ENCODE data around the gene CYP4F22. TPM values are rescaled to one million over a fixed set of nuclear protein-coding genes. Genes with fewer than 3 reads are reported as not detected.

The CYP4F22 gene
- total and polyA plus RNA-seq, 2 of the 8 experiments (the other 6 are each of a cell fraction or from before 2014, with no cell fraction given), result not detected

GRCh38 chr19:15563931-15564330, 55.6 kb downstream of the CYP4F22 start:
- no peak overlapping the region for H4K5ac ChIP-seq (ENCODE audit: insufficient read length, low read depth, low read length)
- no peak overlapping the region for H2BK5ac ChIP-seq (ENCODE audit: low read depth, low read length)
- H3K79me2 ChIP-seq (ENCODE audit: control insufficient read depth in 1 of 2, insufficient read depth in 2 of 2, low read length in 2 of 2), result no peaks in the 10 kb centered on the region
- H3K23me2 ChIP-seq (ENCODE audit: low read depth, low read length), result no peaks in the 10 kb centered on the region
- H2BK15ac ChIP-seq (ENCODE audit: low read length), result no peak overlapping the region
- no peak overlapping the region for H3K27ac ChIP-seq (ENCODE audit: low read depth, low read length)
- H3K4me3 ChIP-seq (ENCODE audit: extremely low read depth in 1 of 4, insufficient read depth in 2 of 4, low read depth in 3 of 4, low read length in 4 of 4), result no peak overlapping the region
- no peaks in the 10 kb centered on the region for H3K4me1 ChIP-seq (replicated peaks in 1 of 4; ENCODE audit: control insufficient read depth in 3 of 4, insufficient read depth in 4 of 4, low read length in 3 of 4)
- FAIRE-seq (no peak), DNase-seq (ENCODE audit: low read depth in 1 of 2, low spot score in 2 of 2) (no peak)
- H3K9me3 ChIP-seq (ENCODE audit: insufficient read depth in 2 of 2, low read depth in 1 of 2, low read length in 1 of 2), result peaks cover 43 to 73% of the 10 kb centered on the region in 2 experiments
- H2BK120ac ChIP-seq (replicated peaks; ENCODE audit: low read depth, low read length), result no peak overlapping the region
- H3K23ac ChIP-seq (ENCODE audit: insufficient read length), result no peak overlapping the region
- no peak overlapping the region for H3K9ac ChIP-seq (replicated peaks in 1 of 4; ENCODE audit: extremely low read depth in 1 of 4, low read depth in 3 of 4, low read length in 3 of 4)
- H4K91ac ChIP-seq (replicated peaks; ENCODE audit: insufficient read length, low read length), result no peak overlapping the region
- H3K4ac ChIP-seq (replicated peaks; ENCODE audit: insufficient read length, low read depth, low read length), result no peak overlapping the region
- H3K4me2 ChIP-seq (ENCODE audit: insufficient read depth in 1 of 2, low read depth in 2 of 2, low read length in 2 of 2), result no peak overlapping the region
- no peak overlapping the region for H2BK12ac ChIP-seq (ENCODE audit: low read depth, low read length)
- no peaks in the 10 kb centered on the region for H3K27me3 ChIP-seq (replicated peaks in 1 of 4; ENCODE audit: control insufficient read depth in 3 of 4, extremely low read depth in 1 of 4, insufficient read depth in 3 of 4, low read length in 3 of 4)
- no peak overlapping the region for H3K18ac ChIP-seq (ENCODE audit: extremely low read depth, low read length)
- H4K20me1 ChIP-seq (replicated peaks in 1 of 2; ENCODE audit: control insufficient read depth in 1 of 2, insufficient read depth in 2 of 2, low read length in 2 of 2), result no peaks in the 10 kb centered on the region
- H3K14ac ChIP-seq (ENCODE audit: insufficient read length), result no peak overlapping the region
- H3K56ac ChIP-seq (replicated peaks; ENCODE audit: insufficient read length, low read depth, low read length), result no peak overlapping the region
- H3K79me1 ChIP-seq (ENCODE audit: low read depth, low read length), result no peaks in the 10 kb centered on the region
- H2BK20ac ChIP-seq (ENCODE audit: low read length), result no peak overlapping the region
- H2AFZ ChIP-seq (ENCODE audit: low read length), result no peak overlapping the region
- ChIA-PET CTCF (ENCODE audit: partially characterized antibody) (interaction anchor here (0.9 kb wide), 1 partner anchor 1141 kb away, joined by 3 read pairs; no protein-coding TSS in a partner anchor), POLR2A (ENCODE audit: partially characterized antibody) (no interaction called here)
- H3K36me3 ChIP-seq (ENCODE audit: control insufficient read depth in 2 of 4, insufficient read depth in 4 of 4, low read length in 3 of 4), result no peaks in the 10 kb centered on the region
- no peak overlapping the region for H2AK5ac ChIP-seq (ENCODE audit: low read depth, low read length)
- no peak overlapping the region for H4K8ac ChIP-seq (ENCODE audit: extremely low read depth, insufficient read depth, low read length)
- WGBS, 2 experiments (ENCODE audit: extremely low coverage in 1 of 2, insufficient coverage in 1 of 2, insufficient read length in 1 of 2, insufficient replicate concordance in 2 of 2, low coverage in 1 of 2, low lambda C conversion rate in 2 of 2, missing lambda C conversion rate in 1 of 2), result 76% methylated on average over 12 of the region's 14 CpGs; no CpG with 5 or more reads in 1 of the 2 experiments
- no peak for TF ChIP-seq BRCA1 (IDR thresholded peaks at IDR 0.05; ENCODE audit: low read depth, low read length)
- TF ChIP-seq CBX8 (IDR thresholded peaks at IDR 0.05; ENCODE audit: borderline replicate concordance, low read depth, low read length), result no peak
- TF ChIP-seq POLR2AphosphoS5 (IDR thresholded peaks at IDR 0.05; ENCODE audit: low read depth, low read length), result no peak
- no peak for TF ChIP-seq FOSL1 (IDR thresholded peaks at IDR 0.05; ENCODE audit: insufficient read depth, low read depth, low read length)
- TF ChIP-seq KDM1A (IDR thresholded peaks at IDR 0.05; ENCODE audit: borderline replicate concordance, low read length), result no peak
- TF ChIP-seq SIRT6 (IDR thresholded peaks at IDR 0.05; ENCODE audit: low read length), result no peak
- TF ChIP-seq RAD21 (IDR thresholded peaks at IDR 0.05 in 1 of 2, conservative IDR thresholded peaks at IDR 0.05 in 1 of 2; ENCODE audit: low read depth in 2 of 2, low read length in 2 of 2), result no peak
